Activated naive CD4-positive, alpha-beta T cell treated with anti-CD3 and anti-CD28 coated beads, Interleukin-2, amount 50 U/mL, for 16 hours (primary cell): Measurements from ENCODE around the gene ABHD1.
"Not testable (repeated sequence)": the region's sequence is repeated elsewhere in the genome, so short reads cannot be mapped to it uniquely, and the experiment has no call there.

Source experiments
- DNase-seq: peaks from one replicate; pipeline ENCODE4 v3.0.0-alpha.2; 2020

ABHD1 gene

DNA sequence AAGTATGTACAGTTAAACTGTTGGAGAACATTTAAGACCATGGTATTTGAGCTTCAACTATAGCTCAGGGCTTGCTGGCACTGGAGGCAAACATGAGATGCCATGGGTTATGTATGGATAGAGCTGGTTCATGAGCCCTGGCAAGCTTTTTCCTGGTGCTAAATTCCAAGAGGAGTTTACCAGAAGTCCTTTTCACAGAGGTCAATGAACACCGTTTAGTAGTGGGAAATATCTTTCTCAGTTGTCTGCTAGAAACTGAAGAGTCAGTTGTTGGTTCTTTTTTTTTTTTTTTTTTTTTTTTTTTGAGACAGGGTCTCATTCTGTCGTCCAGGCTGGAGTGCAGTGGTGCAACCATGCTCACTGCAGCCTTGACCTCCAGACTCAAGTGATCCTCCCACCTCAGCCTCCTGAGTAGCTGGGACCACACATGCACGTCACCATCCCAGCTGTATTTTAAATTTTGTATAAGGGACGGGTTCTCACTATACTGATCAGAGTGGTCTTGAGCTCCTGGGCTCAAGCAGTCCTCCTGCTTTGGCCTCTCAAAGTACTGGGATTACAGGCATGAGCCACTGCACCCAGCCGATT lies 35.7 kb upstream of the ABHD1 start:
- no peak for DNase-seq

DNA sequence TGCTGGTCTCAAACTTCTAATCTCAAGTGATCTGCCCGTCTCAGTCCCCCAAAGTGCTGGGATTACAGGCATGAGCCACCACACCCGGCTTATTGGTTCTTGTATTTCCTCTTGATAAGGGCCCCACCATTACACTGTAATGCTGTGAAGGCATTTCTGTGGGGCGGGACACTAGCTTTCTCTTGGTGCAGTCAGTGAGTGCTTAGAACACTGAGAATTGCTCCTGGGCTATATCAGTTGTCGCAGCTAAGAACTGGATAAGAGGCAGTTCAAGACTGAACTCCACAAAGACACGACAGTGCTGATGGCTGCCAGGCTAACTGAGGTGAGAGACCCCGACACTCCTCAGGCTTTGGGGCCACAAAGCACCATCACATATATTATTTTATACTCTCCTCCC lies 35.0 kb upstream of the ABHD1 start:
- no peak for DNase-seq

DNA sequence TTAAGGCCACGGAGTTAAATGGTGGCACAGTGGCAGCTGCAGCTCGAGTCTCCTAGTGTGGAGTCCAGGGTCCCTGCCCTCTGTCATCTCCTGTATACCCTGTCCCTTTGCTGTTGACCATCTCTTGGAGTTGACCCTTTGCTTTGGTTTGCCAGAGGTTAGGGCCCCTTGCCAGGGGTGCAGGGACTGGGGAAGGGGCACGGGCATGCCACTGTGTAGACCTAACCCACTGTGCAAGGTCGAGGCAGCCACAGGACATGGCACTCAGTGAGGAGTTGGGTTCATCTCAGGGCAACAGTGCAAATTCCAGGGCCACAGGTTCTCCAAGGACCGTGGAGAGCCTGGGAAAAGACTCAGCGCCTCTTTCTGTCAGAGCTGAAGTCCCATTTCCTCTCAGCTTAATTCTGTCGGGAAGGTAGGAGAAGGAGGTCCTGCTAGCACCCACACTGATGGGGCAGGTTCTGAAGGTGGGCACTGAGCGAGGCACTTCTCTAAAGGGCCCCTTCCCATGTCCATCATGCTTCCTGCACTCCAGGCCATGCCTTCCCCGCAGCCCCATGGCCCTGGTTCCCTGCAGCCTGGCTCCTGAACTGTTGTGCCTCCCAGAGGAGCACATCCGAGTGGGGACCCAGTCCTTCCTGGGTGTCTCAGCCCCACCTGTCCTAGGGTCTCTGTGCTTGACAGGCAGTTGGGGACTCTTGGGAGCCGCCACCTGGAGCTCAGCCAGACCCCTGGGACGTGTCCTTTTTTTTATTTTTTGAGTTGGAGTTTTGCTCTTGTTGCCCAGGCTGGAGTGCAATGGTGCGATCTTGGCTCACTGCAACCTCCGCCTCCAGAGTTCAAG lies 34.3 kb upstream of the ABHD1 start:
- DNase-seq, result no peak

DNA sequence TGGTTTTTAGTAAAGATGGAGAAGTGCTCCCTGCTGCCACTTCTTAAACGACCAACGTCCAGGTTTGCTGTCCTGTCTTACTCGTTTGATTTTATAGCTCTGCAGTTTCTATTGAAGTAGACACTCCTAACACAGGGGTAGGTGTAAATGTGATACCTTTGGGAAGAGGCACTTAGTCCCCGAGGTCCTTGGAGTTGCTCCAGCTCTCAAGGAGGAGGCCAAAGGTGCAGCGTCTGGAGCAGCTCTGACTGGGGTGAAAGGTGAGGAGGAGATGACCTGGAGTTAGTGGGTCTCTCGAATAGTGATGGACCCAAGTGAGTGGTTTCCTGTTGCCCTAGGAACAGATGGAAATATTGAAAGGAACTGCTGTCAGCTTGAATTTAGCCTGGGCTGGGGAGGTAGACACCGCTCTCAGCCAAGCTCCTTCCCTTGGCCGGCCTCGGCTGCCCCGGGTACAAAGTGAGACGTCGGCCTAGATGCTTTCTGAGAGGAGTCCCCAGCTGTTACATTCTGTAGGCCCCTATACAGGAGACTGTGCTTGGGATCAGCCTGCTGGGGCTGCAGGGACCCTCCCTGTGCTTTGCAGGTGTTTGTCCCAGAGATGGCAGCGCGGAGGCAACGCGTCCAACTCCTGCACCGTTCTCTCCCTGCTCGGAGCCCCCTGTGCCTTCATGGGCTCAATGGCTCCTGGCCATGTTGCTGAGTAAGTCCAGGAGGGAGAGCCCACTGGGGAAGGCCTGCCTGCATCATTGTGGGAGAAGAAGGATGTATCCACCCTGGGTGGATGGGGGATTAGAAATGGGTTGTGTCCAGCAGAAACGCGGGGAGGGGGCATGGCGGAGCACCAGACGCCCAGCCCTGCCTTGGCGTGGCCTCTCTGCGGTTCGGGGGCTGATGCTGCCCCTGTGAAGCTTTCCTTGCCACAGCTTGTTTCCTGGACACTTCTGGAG lies 31.6 kb upstream of the ABHD1 start:
- no peak for DNase-seq

DNA sequence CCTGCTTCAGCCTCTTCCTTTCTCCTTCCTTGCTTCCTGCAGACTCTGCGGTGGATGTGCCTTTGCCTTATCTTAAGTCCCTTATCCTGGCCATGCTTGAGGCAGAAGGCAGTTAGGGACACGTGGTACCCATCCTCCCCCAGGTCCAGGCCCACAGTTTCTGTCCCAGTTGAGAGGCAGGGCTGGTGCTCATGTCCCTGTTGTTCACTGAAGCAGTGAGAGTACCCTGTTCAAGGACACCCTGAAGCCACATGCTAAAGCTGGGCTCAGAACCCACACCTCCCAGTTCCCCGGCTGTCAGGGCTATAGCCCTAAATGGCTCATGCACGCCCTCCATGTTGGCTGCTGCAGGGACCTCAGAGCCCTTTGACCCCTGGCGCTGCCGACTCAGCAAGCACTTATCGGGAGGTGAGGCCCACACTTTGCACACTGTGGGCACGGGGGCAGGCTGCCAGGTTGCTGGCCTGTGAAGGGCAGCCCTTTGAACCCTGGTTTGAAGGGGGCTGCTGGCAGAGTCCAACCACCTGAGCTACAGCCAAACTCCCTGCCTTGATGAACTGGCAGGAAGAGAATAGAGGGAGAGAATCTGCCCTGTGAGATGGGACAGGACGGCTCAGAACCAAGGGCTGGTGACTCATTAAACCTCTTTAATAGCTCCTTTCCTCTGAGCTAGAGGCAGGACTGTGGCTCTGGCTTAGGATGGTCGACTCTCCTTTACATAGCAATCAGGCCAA lies 30.8 kb upstream of the ABHD1 start:
- DNase-seq, result no peak

DNA sequence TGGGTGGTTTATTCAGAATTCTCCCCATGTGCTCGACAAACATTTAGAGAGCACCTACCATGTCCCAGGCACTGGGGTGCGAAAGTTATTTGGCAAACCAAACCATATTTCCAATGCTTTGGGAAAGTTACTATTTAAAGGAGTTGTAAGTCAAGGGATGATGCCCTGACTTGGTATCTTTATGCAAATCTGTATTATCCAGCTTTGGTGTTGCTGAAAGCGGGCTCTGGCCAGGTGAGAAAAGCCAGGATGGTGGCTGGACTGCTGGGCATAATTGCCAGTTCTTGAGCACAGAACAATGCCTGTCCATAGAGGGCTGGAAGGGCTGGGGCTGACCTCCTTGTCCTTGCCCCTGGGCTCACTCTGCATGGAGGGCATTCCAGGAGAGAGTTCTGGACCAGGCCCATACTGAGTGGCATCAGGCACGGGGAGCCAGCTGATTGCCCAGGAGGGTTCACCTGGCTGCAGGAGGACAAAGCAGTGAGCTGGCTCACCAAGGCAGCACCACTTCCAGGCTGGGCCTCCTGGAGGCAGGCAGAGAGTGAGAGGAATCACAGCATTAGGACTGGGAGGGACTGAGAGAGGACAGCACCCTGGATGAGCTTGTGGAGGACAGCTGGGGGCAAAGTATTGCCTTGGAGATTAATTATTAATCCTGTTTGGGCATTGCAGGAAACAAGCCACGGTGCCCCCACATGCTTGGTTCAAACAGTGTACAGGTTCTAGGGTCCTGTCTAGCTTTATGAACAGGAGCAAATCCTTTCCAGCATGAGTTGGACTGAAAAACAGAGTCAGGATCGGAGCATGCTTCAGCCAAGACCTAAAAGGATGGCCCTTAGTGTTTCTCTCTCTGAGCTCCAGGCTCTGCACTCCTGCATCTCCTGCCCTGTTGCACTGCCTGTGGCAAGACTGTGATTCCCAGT lies 29.9 kb upstream of the ABHD1 start:
- DNase-seq, result no peak

DNA sequence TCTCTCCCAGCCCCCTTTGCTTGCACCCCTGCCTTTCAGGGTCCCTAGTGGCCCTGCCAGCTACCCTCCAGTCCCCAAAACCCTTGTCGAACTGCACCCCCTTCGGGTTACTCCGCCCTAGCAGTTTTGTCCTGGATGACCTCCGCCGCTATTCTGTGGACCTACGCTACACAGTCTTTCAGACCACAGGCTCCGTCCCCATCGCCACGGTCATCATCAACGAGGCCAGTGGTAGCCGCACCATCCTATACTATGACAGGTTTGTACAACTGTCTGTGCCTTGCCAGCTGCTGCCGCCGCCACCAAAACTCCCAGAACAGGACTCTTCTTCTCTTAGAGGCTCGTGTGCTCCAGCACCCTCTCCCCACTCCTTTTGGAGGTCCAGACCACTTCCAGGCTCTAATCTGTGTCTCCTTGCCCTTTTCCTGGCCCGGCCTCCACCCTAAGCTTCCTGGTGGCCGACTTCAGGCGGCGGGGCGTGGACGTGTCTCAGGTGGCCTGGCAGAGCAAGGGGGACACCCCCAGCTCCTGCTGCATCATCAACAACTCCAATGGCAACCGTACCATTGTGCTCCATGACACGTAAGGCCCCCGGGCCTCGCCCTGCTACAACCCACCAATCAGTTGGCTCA lies 29.1 kb upstream of the ABHD1 start:
- DNase-seq, result no peak

DNA sequence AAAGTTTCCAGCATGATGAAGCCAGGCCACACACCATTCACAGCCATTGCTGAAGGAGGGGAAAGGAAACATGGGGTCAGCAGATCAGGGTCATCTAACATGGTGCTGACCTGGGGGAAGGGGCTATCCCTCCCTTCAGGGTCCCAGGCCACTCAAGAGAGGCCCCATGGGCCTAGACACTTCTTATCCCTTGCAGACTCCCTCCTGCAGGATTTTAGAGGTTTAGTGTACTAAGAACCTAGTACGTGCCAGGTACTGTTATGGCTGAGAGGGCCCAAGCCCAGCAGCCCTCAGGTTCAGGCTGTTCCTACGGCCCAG lies 28.2 kb upstream of the ABHD1 start:
- DNase-seq, result no peak

DNA sequence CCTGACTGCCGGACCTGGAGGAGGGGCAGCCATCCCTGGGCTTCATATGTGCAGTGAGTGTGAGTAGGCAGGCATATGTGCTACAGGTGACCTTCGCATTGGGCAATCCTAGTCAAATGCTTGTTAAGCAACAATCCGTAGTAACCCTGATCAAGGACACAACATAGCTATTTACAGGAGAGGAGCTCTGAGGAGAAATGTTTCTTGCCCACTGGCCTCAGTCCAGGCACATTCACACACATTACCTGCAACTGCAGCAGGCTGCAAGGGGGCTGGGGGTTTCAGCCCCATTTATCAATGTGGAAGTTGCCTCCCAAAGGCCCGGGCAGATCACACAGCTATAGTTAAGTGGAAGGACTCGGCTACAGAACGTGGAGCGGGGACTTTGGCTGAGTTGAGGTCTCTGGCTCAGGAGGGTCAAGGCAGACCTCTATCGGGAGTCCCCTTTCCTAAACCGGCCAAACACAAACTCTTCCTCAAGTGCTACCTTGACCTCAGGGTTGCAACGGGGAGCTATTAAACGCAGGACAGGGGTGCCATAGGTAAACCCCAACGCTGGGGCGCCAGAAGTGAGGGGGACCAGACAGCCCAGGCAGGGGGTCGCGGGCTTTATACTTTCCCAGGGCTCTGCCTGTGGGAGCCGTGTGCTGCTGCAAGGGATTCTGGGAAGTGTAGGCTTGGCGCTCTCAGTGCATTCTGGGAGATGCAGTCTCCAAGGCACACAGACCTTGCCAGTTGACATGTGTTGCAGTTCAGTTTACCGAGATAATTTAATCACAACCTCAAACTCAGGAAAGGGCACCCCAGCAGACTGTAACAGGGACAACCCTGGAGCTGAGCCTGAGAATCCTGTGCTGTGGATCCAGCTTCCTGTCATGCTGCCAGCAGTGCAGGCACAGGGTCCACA lies 27.6 kb upstream of the ABHD1 start:
- DNase-seq, result peak; percentile 49

DNA sequence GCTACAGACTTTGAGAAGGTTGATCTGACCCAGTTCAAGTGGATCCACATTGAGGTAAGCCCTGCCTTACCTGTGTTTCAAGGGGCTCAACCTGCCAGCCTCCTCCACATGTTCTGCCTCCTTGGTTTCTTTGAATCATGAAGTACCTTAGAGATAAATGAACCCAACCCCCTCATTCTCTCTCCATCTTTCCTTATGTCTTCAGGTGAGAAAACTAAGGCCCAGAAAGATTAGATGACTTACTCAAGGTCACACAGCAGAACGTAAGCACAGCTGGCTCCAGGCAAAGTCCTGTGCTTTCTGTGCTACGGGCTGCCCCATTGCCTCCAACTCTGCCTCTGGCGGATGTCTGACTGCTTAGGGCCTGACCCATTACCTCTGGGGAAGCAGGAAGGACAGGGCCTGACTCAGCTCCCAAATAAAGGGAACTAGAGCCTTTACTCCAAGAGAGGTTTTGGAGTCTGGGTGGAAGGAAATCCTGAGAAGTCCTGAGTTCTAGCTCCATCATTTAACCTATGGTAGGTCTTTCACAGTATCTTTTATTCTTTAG lies 26.8 kb upstream of the ABHD1 start:
- no peak for DNase-seq

DNA sequence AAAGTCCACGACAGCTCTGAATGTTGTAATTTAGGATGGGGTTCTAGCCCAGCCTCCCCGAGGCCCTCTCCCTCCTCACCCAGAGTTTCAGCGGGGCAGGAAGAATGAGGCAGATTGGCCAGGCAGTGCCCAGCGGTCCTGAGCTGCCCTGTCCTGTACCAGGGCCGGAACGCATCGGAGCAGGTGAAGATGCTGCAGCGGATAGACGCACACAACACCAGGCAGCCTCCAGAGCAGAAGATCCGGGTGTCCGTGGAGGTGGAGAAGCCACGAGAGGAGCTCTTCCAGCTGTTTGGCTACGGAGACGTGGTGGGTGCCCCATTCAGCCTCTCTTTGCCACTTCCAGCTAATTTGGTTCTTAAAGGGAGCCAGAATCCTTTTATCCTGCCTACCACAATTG lies 26.3 kb upstream of the ABHD1 start:
- no peak for DNase-seq

DNA sequence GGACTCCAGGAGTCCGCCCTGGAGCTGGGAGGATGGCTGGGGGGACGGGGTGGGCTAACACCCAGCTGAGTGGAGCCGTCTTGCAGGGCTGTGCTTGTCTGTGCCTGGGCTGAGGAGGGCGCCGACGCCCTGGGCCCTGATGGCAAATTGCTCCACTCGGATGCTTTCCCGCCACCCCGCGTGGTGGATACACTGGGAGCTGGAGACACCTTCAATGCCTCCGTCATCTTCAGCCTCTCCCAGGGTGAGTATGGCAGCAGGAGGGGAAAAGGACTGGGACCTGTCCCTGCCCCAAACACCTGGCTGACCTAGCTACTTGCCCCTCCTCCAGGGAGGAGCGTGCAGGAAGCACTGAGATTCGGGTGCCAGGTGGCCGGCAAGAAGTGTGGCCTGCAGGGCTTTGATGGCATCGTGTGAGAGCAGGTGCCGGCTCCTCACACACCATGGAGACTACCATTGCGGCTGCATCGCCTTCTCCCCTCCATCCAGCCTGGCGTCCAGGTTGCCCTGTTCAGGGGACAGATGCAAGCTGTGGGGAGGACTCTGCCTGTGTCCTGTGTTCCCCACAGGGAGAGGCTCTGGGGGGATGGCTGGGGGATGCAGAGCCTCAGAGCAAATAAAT lies 24.2 kb upstream of the ABHD1 start:
- no peak for DNase-seq

DNA sequence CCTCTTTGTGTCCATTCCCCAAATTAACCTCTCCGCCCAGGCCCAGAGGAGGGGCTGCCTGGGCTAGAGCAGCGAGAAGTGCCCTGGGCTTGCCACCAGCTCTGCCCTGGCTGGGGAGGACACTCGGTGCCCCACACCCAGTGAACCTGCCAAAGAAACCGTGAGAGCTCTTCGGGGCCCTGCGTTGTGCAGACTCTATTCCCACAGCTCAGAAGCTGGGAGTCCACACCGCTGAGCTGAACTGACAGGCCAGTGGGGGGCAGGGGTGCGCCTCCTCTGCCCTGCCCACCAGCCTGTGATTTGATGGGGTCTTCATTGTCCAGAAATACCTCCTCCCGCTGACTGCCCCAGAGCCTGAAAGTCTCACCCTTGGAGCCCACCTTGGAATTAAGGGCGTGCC lies 23.6 kb upstream of the ABHD1 start:
- no peak for DNase-seq

DNA sequence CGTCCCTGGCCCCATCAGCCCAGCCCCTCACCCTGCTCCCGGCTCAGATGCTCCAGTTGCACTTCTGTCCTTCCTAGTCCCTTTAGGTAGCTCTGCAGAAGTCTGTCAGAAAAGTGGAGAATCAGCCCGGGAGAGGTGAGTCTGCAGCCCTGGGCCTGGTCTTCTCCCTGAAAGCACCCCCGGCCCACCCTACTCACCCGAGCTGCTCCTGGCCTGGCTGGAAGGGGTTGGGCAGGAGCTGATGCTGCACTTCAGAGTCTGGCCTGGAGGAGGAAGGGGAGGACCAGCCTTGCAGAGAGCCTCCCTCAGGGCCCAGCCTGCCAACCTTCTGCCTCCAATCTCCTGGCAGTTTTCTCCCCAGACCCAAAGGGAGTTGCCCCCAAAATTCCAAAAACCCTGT lies 21.3 kb upstream of the ABHD1 start:
- no peak for DNase-seq

DNA sequence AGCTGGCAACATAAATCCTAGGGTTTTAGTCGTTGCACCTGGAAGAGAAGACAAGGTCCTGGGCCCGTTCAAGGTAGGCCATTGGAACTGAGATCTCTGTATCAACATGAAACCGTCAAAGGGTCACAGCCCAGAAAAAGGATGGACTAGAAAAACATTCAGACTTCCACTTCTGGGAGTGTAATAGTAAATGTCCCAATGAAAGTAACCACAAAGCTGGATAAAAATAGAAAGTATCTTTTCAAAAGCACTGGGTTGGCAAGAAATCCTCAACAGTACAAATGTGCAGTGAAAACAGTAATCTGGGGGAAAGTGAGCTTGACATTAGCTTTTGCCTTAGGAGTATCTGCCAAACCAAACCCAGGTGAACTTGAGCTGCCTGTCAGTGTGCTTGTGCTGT lies 17.6 kb upstream of the ABHD1 start:
- DNase-seq, result no peak

DNA sequence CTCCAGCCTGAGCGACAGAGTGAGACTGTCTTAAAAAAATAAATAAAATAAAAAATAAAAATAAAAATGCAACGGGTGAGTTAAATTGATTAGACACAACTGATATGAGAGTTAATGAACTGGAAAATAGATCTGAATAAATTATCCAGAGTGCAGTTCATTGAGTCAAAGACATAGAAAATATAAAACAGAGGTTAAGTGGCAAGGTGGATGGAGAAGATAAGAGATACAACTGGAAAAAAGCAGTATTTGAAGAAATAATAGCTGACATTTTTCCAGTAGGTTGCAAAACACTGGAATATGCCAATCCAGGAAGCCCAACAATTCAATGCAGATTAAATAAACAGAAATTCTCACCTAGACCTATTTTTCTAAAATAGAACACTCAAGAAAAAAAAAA lies 15.4 kb upstream of the ABHD1 start:
- DNase-seq, result no peak

DNA sequence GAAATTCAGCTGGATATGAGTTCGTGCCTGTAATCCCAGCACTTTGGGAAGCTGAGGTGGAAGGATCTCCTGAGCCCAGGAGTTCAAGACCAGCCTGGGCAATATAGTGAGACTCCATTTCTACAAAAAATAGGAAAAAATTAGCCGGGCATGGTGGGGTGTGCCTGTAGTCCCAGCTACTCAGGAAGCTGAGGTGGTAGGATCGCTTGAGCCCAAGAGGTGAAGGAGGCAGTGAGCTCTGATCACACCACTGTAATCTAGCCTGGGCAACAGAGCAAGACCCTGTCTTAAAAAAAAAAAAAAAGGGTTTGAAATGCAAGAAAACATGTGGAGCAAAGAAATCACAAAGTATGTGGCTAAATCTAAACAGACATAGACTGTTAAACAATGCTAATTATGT lies 14.5 kb upstream of the ABHD1 start:
- DNase-seq, result no peak

DNA sequence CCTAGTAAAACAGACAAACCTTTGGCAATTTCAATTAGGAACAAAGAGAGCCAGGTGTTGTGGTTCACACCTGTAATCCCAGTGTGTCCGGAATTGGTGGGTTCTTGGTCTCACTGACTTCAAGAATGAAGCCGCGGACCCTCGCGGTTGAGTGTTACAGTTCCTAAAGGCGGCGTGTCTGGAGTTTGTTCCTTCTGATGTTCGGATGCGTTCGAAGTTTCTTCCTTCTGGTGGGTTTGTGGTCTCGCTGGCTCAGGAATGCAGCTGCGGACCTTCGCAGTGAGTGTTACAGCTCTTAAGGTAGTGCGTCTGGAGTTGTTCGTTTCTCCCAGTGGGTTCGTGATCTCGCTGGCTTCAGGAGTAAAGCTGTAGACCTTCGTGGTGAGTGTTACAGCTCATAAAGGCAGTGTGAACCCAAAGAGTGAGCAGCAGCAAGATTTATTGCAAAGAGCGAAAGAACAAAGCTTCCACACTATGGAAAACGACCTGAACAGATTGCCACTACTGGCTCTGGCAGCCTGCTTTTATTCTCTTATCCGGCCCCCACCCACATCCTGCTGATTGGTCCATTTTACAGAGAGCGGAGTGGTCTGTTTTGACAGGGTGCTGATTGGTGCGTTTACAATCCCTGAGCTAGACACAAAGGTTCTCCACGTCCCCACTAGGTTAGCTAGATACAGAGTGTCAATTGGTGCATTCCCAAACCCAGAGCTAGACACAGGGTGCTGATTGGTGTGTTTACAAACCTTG lies 12.8 kb upstream of the ABHD1 start:
- DNase-seq, result not testable (repeated sequence)
